B cell (primary cell): ENCODE results near the gene KPNA1. TPM values are rescaled to one million over a fixed set of nuclear protein-coding genes. Genes with fewer than 3 reads are reported as not detected.
"Not testable (repeated sequence)": the region's sequence is repeated elsewhere in the genome, so short reads cannot be mapped to it uniquely, and the experiment has no call there.

Experiments
- ATAC-seq: fragments of 200-7000 bp; cut with Tn5 transposase; one replicate; pipeline ENCODE4 v1.10.0; 2021; ENCODE audit warnings: low read depth, mild to moderate bottlenecking, moderate number of reproducible peaks, moderate library complexity
- CTCF ChIA-PET: fragments of 350-600 bp; sonication (Branson Sonifier 250); formaldehyde crosslinking; loops from one replicate; lab custom pipeline; 2021; ENCODE audit warnings: antibody characterized with exemption, inconsistent platforms; lab: Charles Lee
- POLR2A ChIA-PET: fragments of 350-600 bp; sonication (Branson Sonifier 250); formaldehyde crosslinking; loops from one replicate; lab custom pipeline; 2021; ENCODE audit warnings: antibody characterized with exemption; lab: Charles Lee
- DNase-seq: peaks from one replicate; pipeline ENCODE4 v3.0.0; 2013
- H2AFZ ChIP-seq: 2 replicates; pipeline ENCODE4 v1.6.1; 2012; ENCODE audit warnings: mild to moderate bottlenecking, low read depth, low read length; ENCODE audit not compliant: insufficient read depth, poor library complexity, severe bottlenecking
- H3K27ac ChIP-seq, 2 donors: 1 replicate in 1 of 2; 2 replicates in 1 of 2; pipeline ENCODE4 v1.5.1; 2012 to 2013; ENCODE audit warnings: low read length in 2 of 2, mild to moderate bottlenecking in 2 of 2, moderate library complexity in 1 of 2
- H3K27me3 ChIP-seq, 4 experiments: fragments of 200-600 bp in 1 of 4; sonication (generic) in 1 of 4; replicated peaks in 1 of 4; 1 replicate in 2 of 4; 2 replicates in 2 of 4; pipeline versions ENCODE4 v1.6.1 to v1.7.0; 2013 to 2016; ENCODE audit warnings: low read length in 3 of 4, mild to moderate bottlenecking in 2 of 4, mixed read lengths in 1 of 4, moderate library complexity in 1 of 4; ENCODE audit not compliant: insufficient read depth in 4 of 4, control insufficient read depth in 3 of 4; ENCODE audit errors: control extremely low read depth in 1 of 4
- H3K36me3 ChIP-seq, 2 experiments: replicated peaks in 1 of 2; 1 replicate in 1 of 2; 2 replicates in 1 of 2; pipeline versions ENCODE4 v1.6.1 to v1.7.1; 2013; ENCODE audit warnings: low read length in 1 of 2; ENCODE audit not compliant: insufficient read depth in 2 of 2, control insufficient read depth in 1 of 2; ENCODE audit errors: control extremely low read depth in 1 of 2, extremely low read depth in 1 of 2
- H3K4me1 ChIP-seq, 2 donors: fragments of 200-600 bp in 1 of 2; sonication (generic) in 1 of 2; 1 replicate in 1 of 2; 2 replicates in 1 of 2; pipeline versions ENCODE4 v1.5.1 to v1.6.1; 2013 to 2017; ENCODE audit warnings: low read length in 2 of 2; ENCODE audit not compliant: control insufficient read depth in 2 of 2, insufficient read depth in 2 of 2
- H3K4me2 ChIP-seq: replicated peaks from 2 replicates; pipeline ENCODE3; 2012; ENCODE audit warnings: mild to moderate bottlenecking, low read depth, low read length; ENCODE audit not compliant: poor library complexity, severe bottlenecking
- H3K4me3 ChIP-seq, 5 experiments: fragments of 200-600 bp in 1 of 5; sonication (generic) in 1 of 5; 1 replicate in 3 of 5; 2 replicates in 2 of 5; pipeline versions ENCODE4 v1.5.1 to v1.7.0; 2011 to 2016; ENCODE audit warnings: low read length in 4 of 5, mild to moderate bottlenecking in 4 of 5, low read depth in 2 of 5, control low read depth in 1 of 5, moderate library complexity in 1 of 5; ENCODE audit not compliant: insufficient read depth in 1 of 5; ENCODE audit errors: control extremely low read depth in 1 of 5, extremely low read depth in 1 of 5
- H3K79me2 ChIP-seq: fragments of 200-600 bp; sonication (generic); one replicate; pipeline ENCODE4 v1.6.0; 2016; ENCODE audit warnings: low read length; ENCODE audit not compliant: control insufficient read depth, insufficient read depth
- H3K9ac ChIP-seq: fragments of 200-600 bp; sonication (generic); 2 replicates; pipeline ENCODE4 v1.6.1; 2017; ENCODE audit warnings: mild to moderate bottlenecking, low read length, moderate library complexity
- H3K9me3 ChIP-seq, 3 donors: one replicate each; pipeline versions ENCODE4 v1.6.1 to v1.7.1; 2013; ENCODE audit warnings: low read length in 2 of 3; ENCODE audit not compliant: control insufficient read depth in 2 of 3, insufficient read depth in 1 of 3; ENCODE audit errors: control extremely low read depth in 1 of 3
- H4K20me1 ChIP-seq: 2 replicates; pipeline ENCODE4 v1.6.0; 2012; ENCODE audit warnings: mild to moderate bottlenecking, low read length; ENCODE audit not compliant: insufficient read depth, control insufficient read depth, poor library complexity, severe bottlenecking
- H3K27ac Mint-ChIP-seq: one replicate; pipeline ENCODE4 v1.8.0; 2021; ENCODE audit warnings: mixed read lengths
- H3K27me3 Mint-ChIP-seq: one replicate; pipeline ENCODE4 v1.8.0; 2021; ENCODE audit warnings: mixed read lengths
- H3K4me1 Mint-ChIP-seq: one replicate; pipeline ENCODE4 v1.8.0; 2021; ENCODE audit warnings: mixed read lengths
- H3K4me3 Mint-ChIP-seq: one replicate; pipeline ENCODE4 v1.8.0; 2021; ENCODE audit warnings: mixed read lengths
- H3K9me3 Mint-ChIP-seq: one replicate; pipeline ENCODE4 v1.8.0; 2022; ENCODE audit warnings: mixed read lengths; ENCODE audit not compliant: insufficient read depth
- CTCF ChIP-seq: fragments of 200-600 bp; IDR thresholded peaks from one replicate; pipeline ENCODE4 v1.8.0; 2022; ENCODE audit warnings: antibody characterized with exemption, mild to moderate bottlenecking
- EZH2 ChIP-seq: IDR thresholded peaks from 2 replicates; pipeline ENCODE4 v1.6.1; 2012; ENCODE audit warnings: borderline replicate concordance, low read depth, mild to moderate bottlenecking, moderate library complexity, low read length; ENCODE audit not compliant: insufficient read depth, poor library complexity, severe bottlenecking
- WGBS: methylation state at CpG from one replicate; pipeline ENCODE4 v1.1.5; 2013; ENCODE audit warnings: missing lambda C conversion rate; ENCODE audit not compliant: insufficient coverage; 5-methylcytosine and 5-hydroxymethylcytosine counted together
- intact Hi-C: fragments of 100-400 bp; cut with micrococcal nuclease; formaldehyde crosslinking; loops from one replicate; pipeline ENCODE4 v1.10.0; 2022
- polyA plus RNA-seq: library from polyadenylated mRNA; depleted of rRNA; stranded (reverse); fragments of >200 nt; gene quantifications from 2 replicates; pipeline ENCODE4 v1.2.3, GENCODE V29; 2012
- total RNA-seq, 2 donors: library from RNA; stranded (reverse); fragments of 120-200 nt in 1 of 2; gene quantifications; 1 replicate in 1 of 2; 2 replicates in 1 of 2; pipeline versions ENCODE4 v1.2.3 to v1.2.4, GENCODE V29; 2013 to 2022

KPNA1 gene
- total and polyA plus RNA-seq, 2 donors (not counting 1 experiment from before 2014, with no cell fraction given) = 14.9 to 79.4 TPM

GRCh38 chr3:122502139-122502538 is 12.6 kb downstream of the KPNA1 start:
- H3K4me3 Mint-ChIP-seq = no peak overlapping the region
- Histone ChIP-seq H2AFZ (no peak overlapping the region), H3K27ac (no peak overlapping the region), H3K27me3 (no peaks in the 10 kb centered on the region), H3K4me3 (no peak overlapping the region), H3K4me2 (no peak overlapping the region), H3K9me3 (peaks cover 0 to 2% (median 0%) of the 10 kb centered on the region in 3 donors), H4K20me1 (peaks cover 84% of the 10 kb centered on the region), H3K79me2 (peaks cover 88% of the 10 kb centered on the region), H3K4me1 (peaks cover 0 to 3% of the 10 kb centered on the region in 2 donors), H3K36me3 (peaks cover 0 to 4% of the 10 kb centered on the region in 2 experiments), H3K9ac (no peak overlapping the region)
- peaks cover 56% of the 10 kb centered on the region for H3K4me1 Mint-ChIP-seq
- ATAC-seq = no peak
- POLR2A ChIA-PET = no interaction called here
- intact Hi-C loops = no loop called here
- WGBS = 81% methylated on average over 1 of the region's 2 CpGs
- no peaks in the 10 kb centered on the region for H3K27me3 Mint-ChIP-seq
- no peak overlapping the region for H3K27ac Mint-ChIP-seq
- CTCF ChIA-PET = no interaction called here
- H3K9me3 Mint-ChIP-seq = no peaks in the 10 kb centered on the region
- TF ChIP-seq EZH2 = no peak
- TF ChIP-seq CTCF = no peak
- no peak for DNase-seq

GRCh38 chr3:122500964-122501363 is 13.8 kb downstream of the KPNA1 start:
- H3K27me3 ChIP-seq, H3K4me3 Mint-ChIP-seq, ATAC-seq, CTCF ChIA-PET, H3K4me2 ChIP-seq, H2AFZ ChIP-seq, intact Hi-C loops, H3K27ac ChIP-seq, H3K36me3 ChIP-seq, H3K9ac ChIP-seq, DNase-seq, H3K9me3 Mint-ChIP-seq, H3K27me3 Mint-ChIP-seq, H3K4me1 ChIP-seq, H3K27ac Mint-ChIP-seq, H3K4me3 ChIP-seq, H3K9me3 ChIP-seq: not testable (repeated sequence)
- WGBS = 98% methylated on average over 5 of the region's 6 CpGs
- POLR2A ChIA-PET = interaction anchor here (1.0 kb wide), 1 partner anchor 14 kb away, joined by 5 read pairs; the partner anchor contains the start of gene KPNA1
- H3K4me1 Mint-ChIP-seq = peaks cover 50% of the 10 kb centered on the region
- Histone ChIP-seq H4K20me1 (peaks cover 88% of the 10 kb centered on the region), H3K79me2 (peaks cover 86% of the 10 kb centered on the region)
